ENCODE results near the gene WDR59. TPM values are rescaled to one million over a fixed set of nuclear protein-coding genes. Genes with fewer than 3 reads are reported as not detected.
"Not testable (repeated sequence)": the region's sequence is repeated elsewhere in the genome, so short reads cannot be mapped to it uniquely, and the experiment has no call there.

WDR59 gene
- total RNA-seq, 1 experiment from 2014 or later: 6.5 TPM

DNA sequence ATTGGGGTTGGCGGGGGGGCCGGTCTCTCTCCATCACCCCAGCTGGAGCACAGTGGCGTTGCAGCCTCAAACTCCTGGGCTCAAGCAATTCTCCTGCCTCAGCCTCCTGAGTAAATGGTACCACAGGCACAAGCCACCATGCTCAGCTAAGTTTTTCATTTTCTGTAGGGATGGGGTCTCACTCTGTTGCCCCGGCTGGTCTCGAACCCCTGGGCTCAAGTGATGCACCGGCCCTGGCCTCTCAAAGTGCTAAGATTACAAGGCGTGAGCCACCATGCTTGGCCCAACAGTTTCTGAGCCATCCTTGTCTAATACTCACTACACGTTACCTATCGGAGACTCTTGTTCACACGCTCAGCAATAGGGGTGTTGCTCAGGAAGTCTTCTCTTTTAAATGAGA is 11.6 kb downstream of the WDR59 start:
- no peak for DNase-seq (ENCODE audit: low spot score)

DNA sequence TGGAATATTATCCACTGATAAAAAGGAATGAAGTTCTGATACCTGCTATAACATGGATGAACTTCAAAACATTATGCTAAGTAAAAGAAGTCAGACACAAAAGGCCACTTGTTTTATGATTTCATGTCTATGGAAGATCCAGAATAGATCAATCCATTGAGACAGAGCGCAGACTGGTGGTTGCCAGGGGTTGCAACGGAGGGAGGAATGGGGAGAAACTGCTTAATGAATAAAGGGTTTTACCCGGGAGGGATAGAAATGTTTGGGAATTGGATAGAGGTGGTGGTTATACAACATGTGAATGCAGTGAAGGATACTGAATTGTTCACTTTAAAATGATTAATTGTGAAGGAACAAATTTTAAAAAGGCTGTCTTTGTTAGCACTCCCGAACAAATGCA is 30.2 kb downstream of the WDR59 start:
- no peak for DNase-seq (ENCODE audit: low spot score)

DNA sequence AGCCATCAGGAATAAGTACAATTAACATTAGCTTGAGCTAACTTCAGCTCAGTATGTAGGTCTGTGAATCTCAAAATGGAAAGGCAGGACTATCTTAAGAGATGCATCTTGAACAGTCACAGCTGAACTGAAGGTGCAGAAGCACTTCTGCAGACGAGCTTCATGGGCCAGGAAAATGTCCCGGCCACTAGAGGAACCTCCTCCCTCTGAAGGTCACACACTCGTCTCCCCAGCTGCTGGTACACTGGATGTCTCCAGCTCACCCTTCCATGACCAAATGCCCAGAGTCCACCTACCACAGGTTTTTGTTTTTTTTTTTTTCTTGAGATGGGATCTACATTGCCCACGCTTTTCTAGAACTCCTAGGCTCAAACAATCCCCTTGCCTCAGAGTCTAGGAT is 33.2 kb downstream of the WDR59 start:
- DNase-seq (ENCODE audit: low spot score): no peak

DNA sequence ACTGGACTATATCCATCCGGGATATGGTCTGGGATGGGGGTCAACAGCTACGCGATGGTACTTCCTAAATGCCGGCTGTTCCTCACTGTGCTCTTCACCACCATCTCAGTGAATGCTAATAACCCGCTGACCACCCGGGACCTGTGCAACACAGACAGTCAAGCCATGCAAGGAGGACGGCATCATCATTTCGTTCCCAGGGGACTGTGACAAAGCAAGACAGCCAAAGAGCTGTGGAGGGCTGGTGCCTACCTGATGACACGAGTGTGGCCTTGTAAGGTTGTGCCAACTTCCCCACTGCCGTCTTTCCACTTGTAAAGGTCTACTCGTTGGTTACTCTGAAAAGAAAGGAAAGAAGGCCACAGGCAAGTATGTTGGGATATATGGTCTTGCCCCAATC is 33.7 kb downstream of the WDR59 start:
- DNase-seq (ENCODE audit: low spot score): no peak

DNA sequence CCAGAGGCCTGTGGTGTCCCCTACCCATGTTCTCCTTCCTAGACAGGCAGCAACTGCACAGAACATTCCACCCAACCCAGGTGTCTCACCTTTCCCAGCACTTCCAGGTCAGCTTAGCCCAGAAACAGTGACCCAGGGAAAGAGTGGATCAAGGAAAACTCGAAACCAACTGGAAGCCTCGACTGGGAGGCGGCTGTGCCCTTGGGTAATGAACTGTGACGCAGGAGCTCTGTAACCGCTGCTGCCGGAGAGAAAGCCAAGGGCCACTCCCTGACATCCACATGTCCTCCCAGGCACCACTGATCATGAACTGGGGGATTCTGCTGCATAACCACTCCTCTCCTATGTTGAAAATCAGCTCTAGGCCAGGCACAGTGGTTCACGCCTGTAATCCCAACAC is 34.4 kb downstream of the WDR59 start:
- no peak for DNase-seq (ENCODE audit: low spot score)

DNA sequence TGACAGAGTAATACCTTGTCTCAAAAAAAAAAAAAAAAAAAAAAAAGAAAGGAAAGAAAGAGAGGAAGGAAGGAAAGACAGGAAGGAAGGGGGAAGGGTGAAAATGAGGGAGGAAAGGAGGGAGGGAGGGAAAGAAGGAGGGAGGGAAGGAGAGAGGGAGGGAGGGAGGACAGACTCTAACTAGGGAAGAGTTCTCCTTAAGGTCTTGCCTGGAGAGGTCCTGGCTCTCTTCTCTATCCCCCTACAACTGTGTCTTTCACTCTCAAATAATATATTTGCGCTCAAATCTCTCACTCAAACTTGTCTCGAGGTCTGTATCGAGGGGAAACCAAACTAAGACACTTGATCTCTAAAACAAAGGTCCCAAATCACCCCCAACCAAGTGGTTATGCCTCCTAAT is 35.6 kb downstream of the WDR59 start:
- no peak for DNase-seq (ENCODE audit: low spot score)

- no peak for DNase-seq (ENCODE audit: low spot score)
Observed at GRCh38 chr16:74944466-74944865, 40.5 kb downstream of the WDR59 start.

GRCh38 chr16:74942977-74943918 is 41.7 kb downstream of the WDR59 start:
- DNase-seq (ENCODE audit: low spot score): no peak

- DNase-seq (ENCODE audit: low spot score): no peak
Observed at GRCh38 chr16:74942566-74942965, 42.4 kb downstream of the WDR59 start.

DNA sequence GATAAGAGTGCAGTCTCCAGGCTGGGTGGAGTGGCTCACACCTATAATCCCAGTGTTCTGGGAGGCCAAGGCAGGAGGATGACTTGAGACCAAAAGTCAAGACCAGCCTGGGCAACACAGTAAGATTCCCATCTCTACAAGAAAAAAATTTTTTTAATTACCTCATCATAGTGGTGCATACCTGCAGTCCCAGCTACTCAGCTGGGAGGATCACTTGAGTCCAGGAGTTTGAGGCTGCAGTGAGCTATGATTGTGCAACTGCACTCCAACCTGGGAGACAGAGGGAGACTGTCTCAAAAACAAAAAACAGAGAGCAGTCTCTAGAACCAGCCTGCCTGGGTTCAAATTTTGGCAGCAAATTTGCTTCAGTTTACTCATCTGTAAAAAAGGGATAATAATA is 45.2 kb downstream of the WDR59 start:
- no peak for DNase-seq (ENCODE audit: low spot score)

DNA sequence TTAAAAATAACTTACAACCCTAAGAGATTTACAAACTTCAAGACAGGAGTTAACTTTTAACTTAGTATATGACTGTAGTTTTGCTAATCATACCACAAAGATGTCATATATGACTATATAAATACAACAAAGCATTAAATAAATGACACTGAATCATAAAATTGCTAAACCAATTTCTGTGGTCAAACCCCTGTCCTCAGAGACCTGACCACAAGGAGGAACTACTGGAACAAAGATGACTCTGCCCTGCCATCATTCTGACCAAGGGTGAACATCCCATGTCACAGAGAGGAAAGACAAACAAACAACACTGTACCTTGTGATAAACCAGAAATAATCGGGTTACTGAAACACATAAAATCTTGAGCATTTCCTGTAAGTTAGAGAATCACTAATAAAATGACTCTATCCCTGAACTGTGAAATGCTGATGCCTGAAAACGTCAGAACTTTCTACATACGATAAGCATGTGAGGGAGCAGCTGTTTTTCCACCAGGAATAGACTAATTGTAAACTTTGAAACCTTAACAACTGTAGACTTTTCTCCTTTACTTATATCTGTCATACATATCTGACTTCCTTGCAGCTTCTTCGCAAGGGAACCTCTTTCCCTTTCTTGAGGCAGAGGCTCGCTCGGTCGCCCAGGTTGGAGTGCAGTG is 47.9 kb downstream of the WDR59 start:
- DNase-seq (ENCODE audit: low spot score): peak; percentile 37

- DNase-seq (ENCODE audit: low spot score): no peak
Observed at GRCh38 chr16:74931445-74931844, 53.5 kb downstream of the WDR59 start.

GRCh38 chr16:74929636-74930035 is 55.3 kb downstream of the WDR59 start:
- no peak for DNase-seq (ENCODE audit: low spot score)

DNA sequence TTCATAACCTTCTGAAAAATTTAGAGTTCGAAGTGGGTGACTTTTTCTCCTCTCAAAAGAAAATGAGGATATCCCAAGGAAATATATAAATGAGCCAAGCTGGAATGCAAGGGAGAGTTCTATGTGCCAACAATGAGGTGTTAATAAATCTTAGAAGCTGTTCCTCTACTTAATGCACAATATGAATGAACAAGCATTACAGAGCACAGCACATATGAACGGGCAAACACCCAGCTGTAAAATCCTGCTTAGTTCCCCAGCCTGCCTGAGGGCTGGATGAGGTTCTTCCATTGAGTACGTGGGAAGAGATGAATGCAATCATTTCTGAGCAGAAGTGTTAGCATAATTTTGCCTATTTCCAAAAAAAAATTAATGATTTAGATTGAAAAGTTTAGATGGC is 58.1 kb downstream of the WDR59 start:
- DNase-seq (ENCODE audit: low spot score): no peak

DNA sequence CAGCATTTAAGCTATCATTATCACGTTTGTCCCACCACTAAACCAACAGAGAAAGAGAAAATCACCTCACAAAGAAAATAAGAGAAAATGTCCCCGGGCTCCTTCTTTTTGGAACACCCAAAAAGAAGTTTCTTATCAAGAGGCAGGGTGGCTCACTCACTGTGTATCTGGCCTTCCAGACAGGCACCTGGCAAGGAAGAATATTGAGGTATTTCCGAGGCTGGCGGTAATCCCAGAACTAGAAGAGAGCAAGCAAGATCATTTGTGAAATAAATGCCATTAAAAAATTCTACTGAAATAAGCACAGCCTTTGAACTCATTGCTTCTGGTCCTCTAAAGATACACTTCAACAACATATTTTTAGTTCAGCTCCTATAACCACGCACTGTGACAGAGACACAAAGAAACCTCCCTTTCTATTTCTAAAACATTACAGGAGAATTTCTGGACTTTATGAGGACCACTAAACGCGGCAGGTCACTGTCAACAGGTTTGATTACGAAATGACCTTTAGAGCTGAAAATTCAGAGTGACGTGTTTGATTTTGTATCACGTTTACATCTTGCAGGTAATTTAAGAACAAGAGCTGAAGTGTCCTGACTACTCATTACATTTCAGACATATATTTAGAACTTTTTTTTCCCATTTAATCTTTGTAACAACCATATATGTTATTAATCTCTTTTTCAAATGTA is 61.0 kb downstream of the WDR59 start:
- no peak for DNase-seq (ENCODE audit: low spot score)

DNA sequence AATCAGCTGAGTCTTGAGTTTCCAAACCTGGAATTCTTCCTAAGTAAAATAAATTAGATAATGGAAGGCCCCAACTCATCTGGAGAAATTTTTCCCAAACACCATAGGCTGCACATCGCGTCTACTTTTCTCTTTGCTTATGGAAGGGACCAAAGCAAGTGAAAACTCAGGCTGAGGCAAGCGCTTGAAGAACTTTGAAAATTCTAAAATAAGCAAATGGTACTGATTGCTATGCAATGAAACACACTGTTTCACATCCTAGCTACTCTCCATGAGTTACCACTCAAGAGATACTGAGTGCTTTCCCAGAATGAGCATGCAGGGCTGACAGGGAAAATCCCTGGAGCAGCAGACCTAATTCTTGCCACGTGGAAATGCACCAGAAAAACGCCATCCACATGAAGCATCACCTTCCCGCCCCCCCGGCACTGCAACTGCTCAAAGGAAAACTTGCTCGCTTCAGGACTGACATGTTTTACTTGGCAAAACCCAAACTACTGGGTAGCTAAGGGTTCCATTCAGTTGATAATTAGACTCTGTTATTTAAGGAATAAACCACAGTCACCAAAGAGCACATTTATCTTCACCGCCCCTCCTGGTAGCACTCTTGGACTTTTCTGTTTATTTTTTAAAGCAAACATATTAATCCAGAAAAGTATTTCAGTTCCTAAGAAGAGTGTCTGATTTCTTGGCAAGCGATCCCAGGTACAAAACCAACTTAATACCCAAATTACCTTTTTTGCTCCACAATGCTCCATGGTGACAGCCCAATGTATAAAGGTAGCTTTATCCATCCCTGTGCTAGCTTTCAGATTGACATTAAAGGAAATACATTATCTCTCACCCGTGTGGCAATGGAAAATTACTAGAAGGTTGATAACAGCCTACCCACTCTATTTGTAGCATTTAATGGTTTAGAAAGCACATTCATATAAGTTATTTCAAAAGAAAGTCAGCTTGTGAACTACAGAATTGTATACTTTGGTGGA is 62.5 kb downstream of the WDR59 start:
- DNase-seq (ENCODE audit: low spot score): no peak

DNA sequence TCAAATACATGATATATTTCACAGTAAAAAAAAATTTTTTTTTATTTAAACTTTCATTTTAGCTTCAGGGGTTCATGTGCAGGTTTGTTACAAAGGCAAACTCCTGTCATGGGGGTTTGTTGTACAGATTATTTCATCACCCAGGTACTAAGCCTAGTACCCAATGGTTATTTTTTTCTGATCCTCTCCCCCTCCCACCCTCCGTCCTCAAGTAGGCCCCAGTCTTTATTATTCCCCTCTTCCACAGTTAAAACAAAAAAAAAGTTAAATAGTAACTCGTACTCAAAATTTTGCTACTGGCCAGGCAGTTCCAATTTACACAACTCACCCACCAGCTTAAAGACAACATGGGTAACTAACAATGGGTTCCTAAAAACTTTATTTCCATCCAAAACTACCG is 63.9 kb downstream of the WDR59 start:
- DNase-seq (ENCODE audit: low spot score): no peak

DNA sequence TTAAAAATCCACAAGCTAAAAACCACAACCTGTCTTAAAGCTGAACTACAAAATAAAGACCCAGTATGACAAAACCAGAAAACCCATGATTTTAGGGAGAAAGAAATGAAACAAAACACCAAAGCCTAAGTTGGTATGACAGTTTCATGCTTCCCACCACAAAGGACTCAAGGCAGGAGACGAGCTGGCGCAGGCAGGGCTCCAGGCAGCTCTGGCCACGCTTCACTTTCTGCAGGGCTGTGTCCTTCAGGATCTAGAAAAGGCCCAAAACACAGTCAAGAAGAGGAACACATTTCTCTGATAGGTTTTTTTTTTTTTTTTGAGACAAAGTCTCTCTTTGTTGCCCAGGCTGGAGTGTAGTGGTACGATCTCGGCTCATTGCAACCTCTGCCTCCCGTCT is 75.3 kb downstream of the WDR59 start:
- no peak for DNase-seq (ENCODE audit: low spot score)

- not testable (repeated sequence) for DNase-seq (ENCODE audit: low spot score)
Observed at GRCh38 chr16:74908759-74909158, 76.2 kb downstream of the WDR59 start.

GRCh38 chr16:74903901-74904678 is 80.8 kb downstream of the WDR59 start:
- no peak for DNase-seq (ENCODE audit: low spot score)

GRCh38 chr16:74903120-74903519 is 81.8 kb downstream of the WDR59 start:
- no peak for DNase-seq (ENCODE audit: low spot score)
